GM18909 (cell line): ENCODE results near the gene TEX51.

Experiments used
- ATAC-seq: cut with Tn5 transposase; IDR thresholded peaks from one replicate; pipeline ENCODE4 v1.9.1; 2021; ENCODE audit warnings: mild to moderate bottlenecking; ENCODE audit not compliant: unreplicated experiment, poor library complexity

Gene TEX51

DNA sequence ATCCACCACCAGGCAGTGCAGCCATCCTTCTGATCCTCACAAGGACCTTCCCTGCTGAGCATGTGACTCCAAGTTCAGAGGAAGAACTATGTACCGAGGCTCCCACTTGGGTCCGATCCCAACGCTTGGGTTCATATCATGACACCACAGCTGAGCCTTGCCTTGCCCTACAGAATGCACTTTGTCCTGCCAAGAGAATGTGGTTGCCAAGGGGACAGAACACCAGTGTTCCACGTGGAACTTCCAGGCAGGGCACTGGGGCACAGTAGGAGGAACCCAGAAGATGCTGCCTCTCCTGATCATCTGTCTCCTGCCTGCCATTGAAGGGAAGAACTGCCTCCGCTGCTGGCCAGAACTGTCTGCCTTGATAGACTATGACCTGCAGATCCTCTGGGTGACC lies at the start of gene TEX51:
Gene TEX51 (plus strand): TSS at position 255 of the 400 bp plus-strand sequence. CDS start 29 bp downstream, at position 284.
- ATAC-seq: no peak

DNA sequence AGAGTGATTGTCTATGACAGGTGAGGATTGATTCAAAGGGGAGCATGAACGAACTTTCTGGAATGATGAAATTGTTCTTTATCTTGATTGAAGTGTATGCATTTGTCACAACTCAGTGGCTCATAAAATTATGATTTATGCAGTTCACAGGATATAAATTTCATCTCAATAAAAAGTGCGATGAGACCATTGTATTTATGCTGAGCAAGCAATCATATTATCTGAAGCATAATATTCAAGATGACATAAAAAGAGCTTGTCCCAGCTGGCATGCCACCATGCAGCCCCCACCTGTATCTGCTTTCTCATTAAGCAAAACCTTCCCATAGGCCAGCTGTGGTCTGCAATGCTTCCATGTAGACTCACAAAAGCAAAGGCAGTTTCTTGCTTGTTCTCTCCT lies 49.6 kb upstream of the TEX51 start:
- ATAC-seq: no peak

DNA sequence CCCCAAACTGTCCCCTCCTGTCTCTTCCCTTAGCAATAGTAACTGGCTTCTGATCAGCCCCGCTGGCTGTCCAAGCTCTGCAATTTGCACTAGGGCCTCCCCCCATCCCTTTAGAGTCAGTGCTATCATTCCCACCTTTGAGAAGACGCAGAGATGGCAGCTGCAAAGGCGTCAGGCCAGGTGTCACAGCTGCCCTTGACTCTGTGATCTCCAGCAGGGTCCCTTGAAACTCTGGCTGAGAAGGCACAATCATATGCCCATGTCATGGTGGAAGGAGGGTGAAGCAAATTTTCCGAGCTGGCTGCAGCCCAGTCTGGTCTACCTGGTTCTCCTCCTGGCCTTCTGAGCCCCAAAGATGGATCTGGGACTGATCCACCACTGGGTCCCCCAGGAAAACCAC lies 49.2 kb upstream of the TEX51 start:
- no peak for ATAC-seq

DNA sequence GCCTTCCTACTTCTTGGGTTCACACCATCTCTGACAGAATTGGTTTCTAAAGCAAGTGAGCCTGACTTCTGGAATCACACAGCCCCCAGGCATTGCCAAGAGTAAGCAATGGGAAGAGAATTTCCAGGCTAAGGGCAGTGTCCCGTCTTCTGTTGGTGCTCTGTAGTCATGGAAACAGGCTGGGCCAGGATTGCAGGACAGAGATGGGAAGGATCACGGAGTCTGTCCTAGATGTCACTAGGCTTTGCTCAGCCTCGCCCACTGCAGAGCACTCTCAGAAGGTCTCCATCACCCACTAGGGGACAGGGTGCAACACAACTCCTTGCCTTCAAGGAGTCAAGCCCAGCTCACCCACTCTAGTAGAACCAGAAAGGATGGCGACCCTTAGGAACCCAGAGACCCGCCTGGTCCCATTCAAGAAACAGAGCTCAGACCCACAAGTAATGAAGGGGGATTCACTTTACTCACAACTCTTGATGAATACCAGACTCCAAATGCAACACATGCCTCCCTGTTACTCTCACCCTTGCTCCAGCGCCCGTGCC lies 48.6 kb upstream of the TEX51 start:
- no peak for ATAC-seq

DNA sequence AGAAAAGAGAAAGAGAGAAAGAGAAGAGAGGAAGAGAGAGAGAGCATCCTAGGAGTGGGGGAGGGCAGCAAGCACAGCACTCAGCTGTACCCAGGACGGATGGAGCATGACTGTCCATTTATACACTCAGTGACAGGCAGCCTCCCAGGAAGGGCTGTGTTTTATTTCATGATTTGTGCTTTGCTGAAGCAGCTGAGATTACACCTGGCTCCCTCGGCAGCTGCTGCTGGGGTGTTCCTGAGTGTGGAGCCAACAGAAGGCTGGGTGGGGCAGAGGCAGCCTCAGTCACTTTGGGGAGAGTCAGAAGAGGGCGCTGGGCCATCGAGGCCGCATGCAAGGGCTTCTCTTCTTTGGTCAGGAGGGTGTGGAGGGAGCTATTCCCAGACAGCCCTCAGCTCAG lies 47.8 kb upstream of the TEX51 start:
- no peak for ATAC-seq

DNA sequence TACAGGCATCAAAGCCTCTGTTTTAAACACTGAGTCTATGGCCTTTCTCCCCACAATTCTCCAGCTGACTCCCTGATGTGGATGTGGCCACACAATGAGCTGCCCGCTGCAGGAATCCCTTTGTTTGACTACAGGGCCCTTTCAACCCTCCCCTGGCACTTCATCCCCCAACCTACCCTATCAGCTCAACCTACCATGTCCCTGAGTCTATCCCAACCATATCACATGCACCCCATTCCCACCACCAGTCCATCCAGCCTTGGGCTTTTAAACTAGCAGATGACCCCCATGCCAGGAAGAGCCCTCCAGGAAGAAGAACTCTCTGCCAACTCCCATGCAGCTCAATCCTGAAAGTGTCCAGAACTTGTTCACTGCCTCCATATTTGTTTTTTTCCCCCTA lies 46.9 kb upstream of the TEX51 start:
- ATAC-seq: no peak

DNA sequence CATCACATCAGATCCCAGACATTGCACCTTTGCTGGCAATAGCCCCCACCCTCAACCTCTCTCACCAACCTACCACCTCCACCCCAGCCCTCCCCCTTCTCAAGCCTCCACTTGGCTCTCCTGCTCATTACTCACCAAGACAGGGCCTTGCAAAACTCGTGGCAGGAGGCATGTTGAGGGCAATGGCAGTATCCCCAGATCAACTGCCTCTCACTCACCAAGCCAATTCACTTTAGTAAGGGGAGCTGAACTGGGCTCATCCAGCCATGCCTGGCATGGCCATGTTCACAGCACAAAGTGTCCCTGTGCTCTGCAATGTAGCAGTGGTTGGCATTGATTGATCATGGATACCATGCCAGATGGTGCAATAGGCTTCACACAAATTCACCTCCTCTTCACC lies 46.3 kb upstream of the TEX51 start:
- ATAC-seq: no peak

DNA sequence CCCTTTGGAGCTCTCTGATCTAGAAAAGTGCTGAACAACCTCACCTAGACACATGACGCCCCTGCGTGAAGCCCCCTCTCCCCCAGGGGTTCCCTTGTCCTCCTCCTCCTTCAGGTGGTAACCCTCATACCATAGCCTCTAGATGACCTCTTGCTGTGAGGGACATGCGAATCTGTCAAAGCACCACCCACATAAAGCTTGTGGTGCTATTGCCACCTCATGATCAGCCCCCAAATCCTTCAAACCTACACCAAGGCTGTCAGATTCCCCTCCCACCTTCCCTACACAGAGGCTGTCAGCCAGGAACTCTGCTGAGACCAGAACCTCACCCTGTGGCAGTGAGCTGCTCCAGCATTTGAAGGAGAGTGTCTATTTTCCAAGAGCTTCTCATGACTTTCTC lies 43.1 kb upstream of the TEX51 start:
- no peak for ATAC-seq

DNA sequence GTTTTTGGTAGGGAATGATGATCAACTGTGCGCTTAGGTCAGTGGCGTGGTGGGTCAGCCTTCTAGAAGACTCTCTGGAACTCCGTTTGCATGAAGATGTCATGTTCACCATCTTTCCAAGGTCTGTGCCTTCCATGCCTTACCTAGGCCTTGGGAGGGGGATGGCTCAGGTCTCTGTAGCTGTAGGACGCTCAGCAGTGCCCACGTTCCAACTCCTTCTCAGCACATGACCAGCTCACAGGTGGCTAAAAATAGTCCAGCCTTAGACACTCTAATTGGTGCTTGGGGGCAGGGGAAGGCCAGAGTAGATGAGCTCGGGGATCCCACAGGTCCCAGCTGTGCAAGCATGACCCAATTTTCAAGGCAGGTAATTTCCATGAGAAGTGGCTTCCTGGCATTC lies 42.3 kb upstream of the TEX51 start:
- ATAC-seq: no peak

DNA sequence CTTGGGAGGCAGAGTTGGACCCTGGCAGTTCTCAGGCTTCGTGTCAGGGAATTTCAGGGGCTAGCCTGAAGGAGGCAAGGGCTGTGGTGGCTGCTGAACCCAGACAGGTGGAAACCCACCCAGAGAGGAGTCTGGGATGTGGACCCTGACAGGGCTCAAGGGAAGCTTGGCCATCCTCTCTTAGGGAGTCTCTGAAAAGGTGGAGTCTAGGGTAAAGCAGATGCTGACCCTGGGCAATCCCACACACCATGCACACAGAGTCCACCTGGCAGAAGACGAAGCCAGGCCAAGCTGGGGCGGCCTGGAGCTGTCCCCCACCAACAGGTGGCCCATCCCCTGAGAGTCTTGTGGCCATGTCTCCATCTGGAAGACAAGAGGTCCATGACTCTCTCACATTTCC lies 41.2 kb upstream of the TEX51 start:
- no peak for ATAC-seq

DNA sequence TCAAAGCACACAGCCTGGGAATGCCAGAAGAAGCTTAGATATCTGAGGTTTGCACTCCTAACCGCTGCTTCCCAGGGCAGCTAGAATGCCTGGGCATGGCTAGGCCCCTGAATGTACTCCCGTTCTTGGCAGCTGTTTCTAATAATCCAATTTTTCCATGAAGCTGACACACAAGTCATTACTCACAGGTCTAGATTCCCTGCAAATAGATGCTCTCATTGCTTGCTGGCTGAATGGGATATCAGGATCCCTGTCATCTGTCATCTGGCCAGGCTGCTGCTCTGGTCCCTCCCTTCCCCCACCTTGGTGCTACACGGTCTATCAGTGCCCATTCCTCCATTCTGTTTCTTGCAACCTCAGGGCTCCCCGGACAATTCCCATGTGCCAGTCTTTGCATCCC lies 40.7 kb upstream of the TEX51 start:
- ATAC-seq: no peak

DNA sequence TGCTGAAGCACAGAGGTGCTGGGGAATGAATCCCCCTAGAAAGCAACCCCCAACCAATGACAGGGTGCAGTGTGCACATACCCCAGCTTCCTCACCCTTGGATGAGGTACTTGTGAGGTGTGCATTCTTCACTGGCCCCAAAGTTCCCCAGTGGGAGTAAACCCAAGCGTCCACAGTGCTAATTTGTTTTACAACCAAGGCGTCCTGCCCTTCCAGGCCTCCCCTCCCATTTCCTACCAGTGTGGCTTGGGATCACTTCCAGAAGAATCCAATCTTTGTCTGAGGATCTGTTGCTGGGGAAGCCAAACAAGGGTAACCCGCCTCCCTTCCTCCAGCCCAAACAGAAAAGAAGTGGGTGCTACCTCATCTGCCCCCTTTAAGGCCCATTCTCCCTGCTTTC lies 40.3 kb upstream of the TEX51 start:
- no peak for ATAC-seq

DNA sequence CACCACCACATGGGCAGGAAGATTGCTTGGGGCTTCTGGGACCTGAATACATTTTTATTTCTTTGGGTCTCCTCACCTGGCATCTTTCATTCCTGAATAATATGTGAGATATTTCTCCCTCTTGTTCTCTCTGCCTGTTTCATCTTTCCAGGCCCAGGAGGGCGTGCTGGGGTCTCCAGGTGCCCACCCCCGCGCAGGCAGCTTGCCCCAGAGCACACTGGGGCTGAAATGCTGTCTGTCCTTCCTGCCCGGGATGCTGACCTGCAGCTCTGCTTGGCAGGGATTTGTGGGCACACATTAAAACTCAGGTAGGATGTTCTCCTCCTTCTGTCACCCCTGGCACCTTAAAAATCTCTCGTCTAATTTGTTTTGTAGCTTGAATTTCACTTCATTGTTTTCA lies 39.7 kb upstream of the TEX51 start:
- ATAC-seq: no peak

DNA sequence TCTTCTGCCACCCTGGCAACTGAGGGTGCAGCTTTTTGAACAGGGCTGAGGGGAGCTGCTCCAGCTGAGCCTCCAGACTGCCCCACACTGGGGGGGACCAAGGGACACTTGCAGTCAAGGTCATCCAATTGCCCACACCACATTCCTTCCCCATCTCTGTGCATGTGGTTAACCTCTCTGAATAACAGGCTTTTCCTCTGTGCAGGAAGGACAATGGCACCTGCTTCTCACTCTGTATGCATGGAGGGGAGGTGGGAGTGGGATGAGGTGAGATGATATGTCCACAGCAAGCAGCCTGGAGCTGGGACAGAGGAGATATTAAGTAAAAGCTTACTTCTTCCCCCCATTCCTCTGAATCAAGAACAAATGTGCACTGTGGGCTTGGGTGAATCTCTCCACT lies 39.1 kb upstream of the TEX51 start:
- ATAC-seq: no peak

DNA sequence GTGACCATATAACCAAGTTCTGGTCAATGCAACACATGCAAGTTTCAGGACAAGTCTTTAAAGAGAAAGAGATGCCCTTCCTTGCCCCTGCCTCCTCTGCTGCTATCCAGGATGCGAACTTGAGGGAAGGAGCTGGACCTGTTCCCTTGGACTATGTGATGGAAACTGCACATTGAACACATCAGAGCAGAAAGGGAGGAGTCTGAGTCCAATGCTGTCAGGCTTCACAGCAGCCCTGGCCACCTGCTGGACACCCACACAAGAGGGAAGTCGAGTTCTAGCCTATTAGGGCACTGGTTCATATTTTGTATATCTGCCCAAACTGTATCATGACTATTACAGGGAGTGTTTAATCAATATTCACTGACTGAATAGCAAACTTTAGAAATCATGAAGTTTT lies 38.3 kb upstream of the TEX51 start:
- ATAC-seq: no peak

DNA sequence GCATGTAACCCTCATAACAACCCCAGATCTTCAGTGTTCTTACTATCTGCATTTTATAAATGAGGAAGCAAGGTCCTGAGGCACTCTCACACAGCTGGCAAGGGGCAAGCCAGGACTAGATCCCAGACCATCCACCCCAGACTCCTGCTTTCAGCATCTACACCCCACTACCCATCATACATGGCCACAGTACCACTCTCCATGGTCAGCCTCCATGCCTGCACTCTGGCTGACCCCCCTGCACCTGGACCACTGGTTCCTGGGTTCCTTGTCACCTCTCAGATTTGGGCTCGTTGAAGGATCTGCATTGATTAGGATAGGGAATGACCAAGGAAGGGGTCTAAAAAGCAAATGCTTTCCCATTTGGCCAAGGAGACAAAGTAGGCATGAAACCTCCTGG lies 36.0 kb upstream of the TEX51 start:
- no peak for ATAC-seq

DNA sequence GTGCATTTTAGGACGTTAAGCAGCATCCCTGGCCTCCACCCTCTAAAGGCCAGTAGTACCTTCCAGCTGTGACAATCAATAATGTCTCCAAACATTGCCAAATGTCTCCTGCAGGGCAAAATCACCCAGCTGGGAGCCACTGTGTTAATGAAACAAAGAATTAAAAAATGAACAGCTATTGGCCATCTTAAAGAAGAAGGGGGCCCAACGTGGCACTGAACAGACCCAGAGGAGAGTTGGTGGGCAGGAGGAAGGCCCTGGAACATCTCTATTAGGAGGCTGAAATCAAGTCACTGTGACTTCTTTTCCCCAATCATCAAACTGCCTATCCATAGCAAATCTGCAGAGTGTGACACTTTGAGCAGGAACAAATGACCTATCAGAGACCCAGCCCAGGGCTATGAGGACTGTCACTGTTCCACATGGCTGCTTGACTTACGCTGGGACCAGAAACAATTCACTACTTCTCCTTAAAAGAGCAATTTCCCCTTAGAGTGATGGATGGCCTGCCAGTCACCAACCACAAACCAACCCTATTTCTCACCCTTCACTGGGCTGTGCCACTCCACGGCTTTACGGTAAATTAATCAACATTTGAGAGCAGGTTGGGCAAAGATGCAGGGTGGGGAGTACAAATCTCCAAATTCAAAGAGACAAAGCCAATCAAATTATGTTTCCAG lies 35.2 kb upstream of the TEX51 start:
- no peak for ATAC-seq

DNA sequence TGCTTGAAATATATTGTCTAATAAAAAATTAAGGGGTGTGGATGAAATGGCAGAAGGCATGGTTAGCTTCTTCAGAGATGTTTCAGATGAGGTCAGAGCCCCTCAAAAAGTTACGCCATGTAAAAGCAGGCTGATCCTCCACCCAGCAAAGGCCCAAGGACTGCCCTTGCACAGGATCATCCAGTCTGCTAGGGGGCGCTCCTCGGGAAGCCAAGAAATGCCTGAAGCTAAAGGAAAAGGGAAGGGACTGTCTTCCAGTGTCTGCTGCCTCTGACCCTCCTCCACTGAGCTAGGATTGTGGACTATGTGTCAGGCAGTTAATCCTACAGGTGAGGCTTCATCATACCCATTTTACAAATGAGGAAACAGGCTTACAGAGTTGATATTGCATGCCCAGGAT lies 33.8 kb upstream of the TEX51 start:
- ATAC-seq: no peak

DNA sequence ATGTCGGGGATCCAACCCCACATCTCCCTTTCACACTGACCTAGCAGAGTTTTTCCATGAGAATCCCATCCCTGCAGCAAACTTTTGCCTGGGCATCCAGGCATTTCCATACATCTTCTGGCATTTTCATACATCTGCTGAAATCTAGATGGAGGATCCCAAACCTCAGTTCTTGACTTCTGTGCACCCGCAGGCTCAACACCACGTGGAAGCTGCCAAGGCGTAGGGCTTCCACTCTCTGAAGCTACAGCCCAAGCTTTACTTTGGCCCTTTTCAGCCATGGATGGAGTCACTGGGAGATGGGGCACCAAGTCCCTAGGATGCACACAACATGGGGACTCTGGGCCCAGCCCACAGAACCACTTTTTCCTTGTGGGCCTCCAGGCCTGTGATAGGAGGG lies 32.2 kb upstream of the TEX51 start:
- ATAC-seq: no peak

DNA sequence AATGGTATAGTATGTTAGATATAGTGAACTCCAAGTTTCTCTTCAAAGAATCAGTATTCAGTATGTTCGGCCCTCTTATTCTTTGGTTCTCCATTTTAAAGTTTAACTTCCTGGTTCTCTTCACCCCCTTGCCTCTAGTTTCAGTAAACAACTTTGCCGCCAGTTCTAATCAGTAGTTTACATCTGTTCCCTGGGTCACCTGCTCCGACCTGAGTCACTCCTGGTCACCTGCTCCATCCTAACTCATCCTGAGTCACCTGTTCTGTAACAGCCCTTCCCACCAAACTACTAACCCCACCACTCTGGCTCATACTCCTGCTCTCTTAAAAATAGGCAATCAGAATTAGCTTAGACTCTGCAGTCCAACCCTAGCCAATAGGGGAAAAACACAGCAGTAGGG lies 23.7 kb upstream of the TEX51 start:
- no peak for ATAC-seq

DNA sequence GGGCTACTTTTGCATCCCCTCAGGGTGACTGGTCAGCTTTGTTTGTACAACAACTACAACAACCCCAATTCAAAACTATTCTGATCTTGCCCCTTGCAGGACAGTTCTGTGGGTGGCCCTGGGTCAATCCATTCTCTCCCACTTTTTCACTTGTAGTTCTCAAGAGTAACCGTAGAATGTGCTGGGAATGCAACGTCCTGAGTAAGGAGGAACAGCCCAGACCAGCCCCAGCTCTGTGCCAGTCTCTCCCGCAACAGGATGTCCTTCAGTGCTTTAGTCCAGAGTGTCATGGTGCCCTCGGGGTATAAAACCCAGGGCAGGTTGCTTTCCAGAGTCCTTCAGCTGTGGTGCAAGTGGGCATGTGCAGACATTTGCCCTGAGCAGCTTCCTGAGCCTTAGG lies 22.1 kb upstream of the TEX51 start:
- ATAC-seq: no peak

DNA sequence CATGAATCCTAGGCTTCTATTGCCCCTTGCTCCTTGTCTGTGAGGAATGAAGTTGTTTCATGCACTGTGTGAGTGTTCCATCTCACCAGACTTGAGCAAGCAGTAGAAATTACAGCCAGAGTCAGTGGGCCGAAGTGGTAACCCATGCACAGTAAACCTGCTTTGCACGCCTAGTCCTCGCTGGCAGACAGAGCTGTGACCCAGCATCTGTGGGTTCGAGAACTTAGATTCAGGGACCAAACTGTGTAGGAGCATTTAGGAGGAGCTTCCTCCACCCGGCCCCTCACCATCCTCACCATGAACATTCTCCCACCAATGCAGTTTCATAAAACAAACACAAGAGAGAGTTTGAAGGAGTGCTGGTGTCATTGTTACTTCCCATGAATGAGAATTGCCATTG lies 21.6 kb upstream of the TEX51 start:
- no peak for ATAC-seq
